ENCODE measurements around the gene PTPN4. TPM values are rescaled to one million over a fixed set of nuclear protein-coding genes. Genes with fewer than 3 reads are reported as not detected.

PTPN4 gene
- total RNA-seq, 2 donors from 2014 or later = 23.7 to 65.3 TPM

DNA sequence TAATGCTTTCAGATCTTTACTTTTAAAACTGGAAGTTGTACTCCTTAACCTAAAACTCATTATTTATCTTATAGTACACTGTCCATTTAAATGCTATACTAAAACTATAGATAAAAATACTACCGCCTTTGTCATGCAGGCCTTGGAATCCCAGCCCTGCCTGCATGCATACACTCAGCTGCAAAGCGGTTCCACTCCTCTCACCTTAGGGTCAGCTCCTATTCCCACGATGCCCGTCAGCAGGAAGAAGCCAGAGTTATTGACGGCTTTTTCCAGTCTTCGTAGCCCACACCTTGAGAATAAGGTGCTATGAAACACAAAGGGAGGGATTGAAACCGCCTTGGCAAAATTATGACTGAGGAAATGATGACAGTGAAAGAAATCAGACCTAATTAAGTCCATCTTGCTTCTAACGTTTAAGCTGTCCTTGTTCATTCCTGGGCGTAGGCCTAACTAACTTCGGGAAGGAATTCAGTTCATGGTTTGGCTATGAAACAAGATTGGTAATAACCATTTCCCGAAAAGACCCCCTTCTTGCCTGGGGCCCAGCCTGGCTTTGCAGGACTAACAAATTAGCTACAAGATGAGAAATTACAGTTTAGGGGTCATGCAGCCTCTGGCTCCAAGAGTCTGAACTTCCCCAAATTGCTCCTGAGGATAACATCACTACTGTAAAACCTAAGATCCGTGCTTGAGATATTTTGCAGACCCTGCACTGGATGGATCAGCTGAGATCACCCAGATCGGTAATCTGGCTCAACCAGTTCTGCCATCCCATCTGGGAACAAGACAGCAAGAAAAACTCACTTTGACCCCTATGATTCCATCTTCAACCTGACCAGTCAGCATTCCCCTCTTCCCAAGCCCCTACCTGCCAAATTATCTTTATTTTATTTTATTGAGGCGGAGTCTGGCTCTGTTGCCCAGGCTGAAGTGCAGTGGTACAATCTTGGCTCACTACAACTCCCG lies 270.2 kb downstream of the PTPN4 start:
- 84% methylated on average over 15 of the region's 15 CpGs for WGBS
- intact Hi-C loops (cut with DNase I) = no loop called here
- Histone ChIP-seq H3K4me1 (replicated peaks) (no peaks in the 10 kb centered on the region), H3K27ac (no peak overlapping the region), H3K9me3 (no peaks in the 10 kb centered on the region), H3K4me3 (no peak overlapping the region), H3K36me3 (no peaks in the 10 kb centered on the region), H3K27me3 (replicated peaks; ENCODE audit: insufficient read depth) (no peaks in the 10 kb centered on the region)
- DNase-seq (ENCODE audit: low spot score) = no peak
- TF ChIP-seq POLR2A (IDR thresholded peaks at IDR 0.05) (no peak), POLR2AphosphoS5 (IDR thresholded peaks at IDR 0.05) (no peak)
- TF ChIP-seq, protein P1, sequence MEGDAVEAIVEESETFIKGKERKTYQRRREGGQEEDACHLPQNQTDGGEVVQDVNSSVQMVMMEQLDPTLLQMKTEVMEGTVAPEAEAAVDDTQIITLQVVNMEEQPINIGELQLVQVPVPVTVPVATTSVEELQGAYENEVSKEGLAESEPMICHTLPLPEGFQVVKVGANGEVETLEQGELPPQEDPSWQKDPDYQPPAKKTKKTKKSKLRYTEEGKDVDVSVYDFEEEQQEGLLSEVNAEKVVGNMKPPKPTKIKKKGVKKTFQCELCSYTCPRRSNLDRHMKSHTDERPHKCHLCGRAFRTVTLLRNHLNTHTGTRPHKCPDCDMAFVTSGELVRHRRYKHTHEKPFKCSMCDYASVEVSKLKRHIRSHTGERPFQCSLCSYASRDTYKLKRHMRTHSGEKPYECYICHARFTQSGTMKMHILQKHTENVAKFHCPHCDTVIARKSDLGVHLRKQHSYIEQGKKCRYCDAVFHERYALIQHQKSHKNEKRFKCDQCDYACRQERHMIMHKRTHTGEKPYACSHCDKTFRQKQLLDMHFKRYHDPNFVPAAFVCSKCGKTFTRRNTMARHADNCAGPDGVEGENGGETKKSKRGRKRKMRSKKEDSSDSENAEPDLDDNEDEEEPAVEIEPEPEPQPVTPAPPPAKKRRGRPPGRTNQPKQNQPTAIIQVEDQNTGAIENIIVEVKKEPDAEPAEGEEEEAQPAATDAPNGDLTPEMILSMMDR (IDR thresholded peaks at IDR 0.05) = no peak

DNA sequence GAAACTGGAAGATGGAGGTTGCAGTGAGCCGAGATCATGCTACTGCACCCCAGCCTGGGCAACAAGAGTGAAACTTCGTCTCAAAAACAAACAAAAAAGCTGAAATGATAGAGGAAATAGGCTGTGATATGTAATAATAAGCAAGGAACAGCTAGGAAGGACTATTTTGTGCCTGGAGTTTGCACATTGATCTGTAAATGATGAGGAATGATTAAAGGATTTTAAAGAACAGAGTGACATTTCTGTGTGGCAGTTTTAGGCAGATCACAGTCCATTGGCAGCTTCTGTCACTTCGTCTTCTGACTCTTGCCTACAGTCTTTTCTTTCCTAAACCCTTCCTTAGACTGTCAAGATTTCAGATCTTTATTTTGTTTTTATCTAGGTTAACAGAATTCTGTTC lies 272.6 kb downstream of the PTPN4 start:
- no peak for DNase-seq (ENCODE audit: low spot score)
- H3K27ac ChIP-seq = no peak overlapping the region
- H3K4me3 ChIP-seq = no peak overlapping the region
- TF ChIP-seq POLR2A (IDR thresholded peaks at IDR 0.05) (no peak), POLR2AphosphoS5 (IDR thresholded peaks at IDR 0.05) (no peak)
- TF ChIP-seq, protein P1 (IDR thresholded peaks at IDR 0.05) = no peak
- no peaks in the 10 kb centered on the region for H3K27me3 ChIP-seq (replicated peaks; ENCODE audit: insufficient read depth)
- intact Hi-C loops (cut with DNase I) = no loop called here
- H3K36me3 ChIP-seq = no peaks in the 10 kb centered on the region
- H3K4me1 ChIP-seq (replicated peaks) = no peaks in the 10 kb centered on the region
- 83% methylated on average over 3 of the region's 3 CpGs for WGBS
- no peaks in the 10 kb centered on the region for H3K9me3 ChIP-seq

Other genes with a start within 250 kb of the PTPN4 start
- gene SCTR, start 235.4 kb upstream of the PTPN4 start, total RNA-seq = not detected
- 10 to 100 TPM in 1 of 2 donors, not detected in 1; 18.3 TPM for gene CFAP221, start 215.5 kb upstream of the PTPN4 start, total RNA-seq
- gene TMEM177, start 80.7 kb upstream of the PTPN4 start, total RNA-seq = 10 to 100 TPM; 17.6 to 24.6 TPM